ENCODE data around the gene CAMK1D. TPM values are rescaled to one million over a fixed set of nuclear protein-coding genes. Genes with fewer than 3 reads are reported as not detected.
A peak's percentile ranks its signal among the peaks of the same experiment; 100 is the strongest.

The CAMK1D gene
- total RNA-seq, 4 donors from 2014 or later = 29.7 to 36.7 (median 33.3) TPM

DNA sequence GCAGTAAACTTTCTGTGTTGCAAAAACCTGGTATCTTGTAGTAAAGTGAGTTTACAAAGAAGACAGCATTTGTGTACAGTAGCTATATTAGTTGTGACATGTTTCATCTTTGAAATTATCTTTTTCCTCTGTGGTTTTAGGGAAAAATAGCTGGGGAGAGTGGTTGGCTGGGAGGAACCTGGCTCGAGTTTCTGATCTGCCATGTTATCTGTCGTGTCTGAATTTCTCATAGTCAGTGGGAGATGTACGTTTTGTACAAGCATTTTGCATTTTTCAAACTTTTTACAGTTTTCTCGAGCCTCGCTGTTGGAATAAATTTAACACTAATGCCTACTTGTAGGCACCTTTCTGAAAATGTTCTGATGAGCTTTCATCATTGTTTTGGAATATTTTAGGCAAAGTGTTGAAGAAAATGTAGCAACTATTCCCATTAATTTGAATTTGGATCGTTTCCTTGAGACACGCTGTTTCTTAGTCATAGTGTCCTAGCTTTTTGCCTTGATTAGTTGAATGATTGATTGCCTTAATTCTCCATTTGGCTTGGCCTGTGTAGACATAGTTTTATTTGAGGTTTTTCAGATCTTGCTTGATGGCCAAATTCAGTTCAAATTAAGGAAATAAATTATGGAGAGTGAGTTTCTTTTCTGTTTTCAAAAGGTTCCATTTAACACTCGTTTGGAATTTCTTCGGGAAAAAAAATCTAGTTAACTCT, 65.1 kb downstream of the CAMK1D start:
- intact Hi-C loops (cut with DNase I; ENCODE audit: low total_unique reads) = no loop called here
- DNase-seq (ENCODE audit: low spot score in 2 of 2) = no peak
- WGBS, 2 donors = 32 to 33% methylated on average over 9 of the region's 9 CpGs
- H3K4me3 ChIP-seq (ENCODE audit: low read depth, poor library complexity, severe bottlenecking) = no peak overlapping the region
- TF ChIP-seq, protein P1, sequence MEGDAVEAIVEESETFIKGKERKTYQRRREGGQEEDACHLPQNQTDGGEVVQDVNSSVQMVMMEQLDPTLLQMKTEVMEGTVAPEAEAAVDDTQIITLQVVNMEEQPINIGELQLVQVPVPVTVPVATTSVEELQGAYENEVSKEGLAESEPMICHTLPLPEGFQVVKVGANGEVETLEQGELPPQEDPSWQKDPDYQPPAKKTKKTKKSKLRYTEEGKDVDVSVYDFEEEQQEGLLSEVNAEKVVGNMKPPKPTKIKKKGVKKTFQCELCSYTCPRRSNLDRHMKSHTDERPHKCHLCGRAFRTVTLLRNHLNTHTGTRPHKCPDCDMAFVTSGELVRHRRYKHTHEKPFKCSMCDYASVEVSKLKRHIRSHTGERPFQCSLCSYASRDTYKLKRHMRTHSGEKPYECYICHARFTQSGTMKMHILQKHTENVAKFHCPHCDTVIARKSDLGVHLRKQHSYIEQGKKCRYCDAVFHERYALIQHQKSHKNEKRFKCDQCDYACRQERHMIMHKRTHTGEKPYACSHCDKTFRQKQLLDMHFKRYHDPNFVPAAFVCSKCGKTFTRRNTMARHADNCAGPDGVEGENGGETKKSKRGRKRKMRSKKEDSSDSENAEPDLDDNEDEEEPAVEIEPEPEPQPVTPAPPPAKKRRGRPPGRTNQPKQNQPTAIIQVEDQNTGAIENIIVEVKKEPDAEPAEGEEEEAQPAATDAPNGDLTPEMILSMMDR (IDR thresholded peaks at IDR 0.05) = no peak
- no peak for TF ChIP-seq POLR2A (IDR thresholded peaks at IDR 0.05)

DNA sequence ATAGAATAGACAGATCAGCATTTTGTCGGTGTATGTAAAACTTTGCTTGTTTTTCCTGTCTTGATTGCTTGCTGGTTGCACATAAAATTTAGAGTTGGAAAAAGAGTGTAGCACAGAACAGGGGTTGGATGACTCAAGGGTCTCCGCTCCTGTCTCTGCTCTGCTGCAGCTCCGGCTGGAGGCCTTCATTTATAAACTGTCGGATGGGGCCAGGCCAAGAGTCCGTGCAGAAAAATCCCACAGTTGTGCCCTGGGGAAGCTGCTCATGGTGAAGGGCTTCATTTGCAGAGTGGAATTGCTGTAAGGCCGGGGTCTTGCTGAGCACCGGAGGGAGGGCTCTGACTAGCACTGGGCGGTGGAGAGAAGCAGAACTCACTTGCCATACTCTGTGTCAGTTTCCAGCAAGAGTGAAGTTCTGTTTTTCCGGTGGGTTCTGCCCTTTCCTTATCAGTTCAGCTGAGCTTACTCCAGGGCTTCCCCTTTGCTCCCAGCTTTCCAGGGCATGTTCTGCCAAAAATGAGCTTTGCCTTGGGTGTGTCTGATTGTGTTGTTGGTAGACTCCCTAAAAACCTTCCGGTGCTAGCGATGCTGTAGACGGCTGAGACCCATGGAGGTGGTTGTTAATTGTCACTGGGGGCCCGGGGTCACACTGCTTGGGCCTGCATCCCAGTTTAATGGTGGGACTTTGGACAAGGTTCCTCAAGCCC, 67.2 kb downstream of the CAMK1D start:
- no peak overlapping the region for H3K4me3 ChIP-seq (ENCODE audit: low read depth, poor library complexity, severe bottlenecking)
- no peak for TF ChIP-seq POLR2A (IDR thresholded peaks at IDR 0.05)
- TF ChIP-seq, protein P1 (IDR thresholded peaks at IDR 0.05) = no peak
- intact Hi-C loops (cut with DNase I; ENCODE audit: low total_unique reads) = no loop called here
- WGBS, 2 donors = 60% methylated on average over 13 of the region's 13 CpGs
- no peak for DNase-seq (ENCODE audit: low spot score in 2 of 2)

DNA sequence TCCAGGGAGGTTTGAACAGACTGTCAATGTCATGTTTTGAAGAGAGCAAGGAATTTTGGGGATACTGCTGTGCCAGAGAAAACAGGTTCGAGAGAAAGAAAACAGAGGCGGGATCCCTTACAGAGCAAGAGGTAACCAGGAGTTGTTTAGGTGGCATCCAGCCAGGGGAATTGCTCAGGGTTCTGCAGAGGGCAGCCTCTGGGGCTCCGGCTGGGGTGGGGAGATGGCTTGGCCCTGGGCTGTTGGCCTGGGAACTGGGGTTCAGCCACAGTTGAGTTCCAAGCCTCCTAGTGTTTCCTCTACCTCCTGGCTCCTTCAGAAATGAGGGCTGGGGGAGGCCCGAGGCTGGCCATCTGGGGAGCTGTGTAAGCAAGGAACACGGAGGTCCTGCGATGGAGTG, 68.0 kb downstream of the CAMK1D start:
- H3K4me3 ChIP-seq (ENCODE audit: low read depth, poor library complexity, severe bottlenecking) = no peak overlapping the region
- no peak for DNase-seq (ENCODE audit: low spot score in 2 of 2)
- intact Hi-C loops (cut with DNase I; ENCODE audit: low total_unique reads) = no loop called here
- WGBS, 2 donors = 60 to 66% methylated on average over 6 of the region's 6 CpGs
- no peak for TF ChIP-seq POLR2A (IDR thresholded peaks at IDR 0.05)

DNA sequence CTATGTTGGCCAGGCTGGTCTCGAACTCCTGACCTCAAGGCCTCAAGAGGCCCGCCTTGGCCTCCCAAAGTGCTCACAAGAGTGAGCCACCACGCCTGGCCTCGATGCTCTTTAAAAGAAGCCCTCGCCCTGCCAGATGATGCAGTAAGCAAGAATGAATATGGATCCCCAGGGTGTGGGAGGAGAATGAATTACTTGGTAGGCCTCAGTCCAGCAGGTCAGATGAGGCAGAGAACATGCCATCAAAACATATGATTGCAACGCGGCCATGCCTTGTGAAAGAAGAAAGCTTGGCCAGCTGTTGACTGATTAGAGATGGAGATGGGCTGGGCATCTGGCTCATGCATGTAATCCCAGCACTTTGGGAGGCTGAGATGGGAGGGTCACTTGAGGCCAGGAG, 68.7 kb downstream of the CAMK1D start:
- DNase-seq (ENCODE audit: low spot score in 2 of 2) = peak; percentile 79 to 92
- 61 to 64% methylated on average over 7 of the region's 7 CpGs for WGBS, 2 donors

DNA sequence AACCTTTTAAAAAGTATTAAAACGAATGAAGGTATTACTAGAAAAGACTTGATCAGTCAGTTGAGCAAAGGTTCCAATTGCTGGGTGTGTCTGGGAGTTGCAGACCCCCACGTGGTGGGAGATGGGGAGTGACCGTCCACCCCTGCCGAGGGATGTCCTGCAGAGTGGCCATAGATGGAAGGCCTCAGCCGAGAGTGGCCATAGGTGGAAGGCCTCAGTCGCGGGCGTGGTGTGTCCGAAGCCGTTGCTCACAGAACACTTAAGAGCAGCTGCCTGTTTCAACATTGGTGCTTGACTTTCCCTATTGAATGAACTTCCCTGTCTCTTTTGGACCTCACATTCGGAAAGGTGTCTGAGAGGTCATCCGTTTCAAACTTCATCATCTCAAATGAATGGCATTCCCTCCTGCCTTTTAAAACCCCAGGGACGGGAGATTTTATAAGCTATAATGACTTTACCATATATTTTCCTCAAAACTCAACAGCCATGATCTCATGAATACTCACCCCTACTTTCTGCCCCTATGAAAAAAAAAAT, 69.4 kb downstream of the CAMK1D start:
- 80 to 84% methylated on average over 13 of the region's 13 CpGs for WGBS, 2 donors
- TF ChIP-seq, protein P1 (IDR thresholded peaks at IDR 0.05) = no peak
- no peak for TF ChIP-seq POLR2A (IDR thresholded peaks at IDR 0.05)
- H3K4me3 ChIP-seq (ENCODE audit: low read depth, poor library complexity, severe bottlenecking) = no peak overlapping the region
- no peak for DNase-seq (ENCODE audit: low spot score in 2 of 2)
- intact Hi-C loops (cut with DNase I; ENCODE audit: low total_unique reads) = no loop called here

More for the DNA sequence above, 68.7 kb downstream of the CAMK1D start:
- intact Hi-C loops (cut with DNase I; ENCODE audit: low total_unique reads) = no loop called here
- TF ChIP-seq, protein P1 (IDR thresholded peaks at IDR 0.05) = no peak
- no peak for TF ChIP-seq POLR2A (IDR thresholded peaks at IDR 0.05)
- no peak overlapping the region for H3K4me3 ChIP-seq (ENCODE audit: low read depth, poor library complexity, severe bottlenecking)

DNA sequence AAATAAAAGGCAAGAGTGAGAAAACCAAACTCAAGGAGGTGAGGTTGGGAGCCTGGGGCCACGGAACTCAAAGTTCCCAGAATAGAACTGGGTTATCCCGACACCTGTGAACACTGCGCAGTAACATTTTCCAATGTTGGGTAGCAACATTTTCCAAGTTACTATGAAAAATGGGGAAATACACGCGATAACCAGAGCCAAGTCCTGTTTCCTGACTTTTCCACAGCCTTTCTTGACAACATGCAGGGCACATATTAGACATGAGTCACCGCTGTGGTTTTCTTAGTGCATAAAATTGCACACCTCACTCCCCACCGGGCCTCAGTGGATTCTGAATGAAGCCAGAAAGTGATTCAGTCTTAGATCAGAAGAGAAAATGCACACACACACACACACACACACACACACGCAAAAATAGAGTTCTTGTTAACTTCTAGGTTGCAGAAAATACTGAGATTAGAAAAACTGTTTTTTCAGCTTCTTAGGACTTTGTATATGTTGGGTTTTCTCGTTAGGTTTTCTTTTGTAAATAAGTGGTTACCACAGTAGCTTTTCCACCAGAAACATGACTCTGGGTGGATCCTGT, 70.0 kb downstream of the CAMK1D start:
- WGBS, 2 donors = 25 to 29% methylated on average over 9 of the region's 9 CpGs
- no peak overlapping the region for H3K4me3 ChIP-seq (ENCODE audit: low read depth, poor library complexity, severe bottlenecking)
- TF ChIP-seq, protein P1 (IDR thresholded peaks at IDR 0.05) = no peak
- TF ChIP-seq POLR2A (IDR thresholded peaks at IDR 0.05) = no peak
- intact Hi-C loops (cut with DNase I; ENCODE audit: low total_unique reads) = no loop called here
- peak in 1 of 2 donors; percentile 72 for DNase-seq (ENCODE audit: low spot score in 2 of 2)
